Stimulated activated CD4-positive, alpha-beta T cell treated with anti-CD3 and anti-CD28 coated beads, TNF-alpha, amount 100 ng/mL, for 1 hour (primary cell): ENCODE measurements around the gene TNS3.
"Not testable (repeated sequence)": the region's sequence is repeated elsewhere in the genome, so short reads cannot be mapped to it uniquely, and the experiment has no call there.

Experiments used
- DNase-seq, 3 donors: peaks; one replicate each; pipeline ENCODE4 v3.0.0-alpha.2; 2020; ENCODE audit warnings: low read depth in 3 of 3, low spot score in 1 of 3

TNS3 gene

DNA sequence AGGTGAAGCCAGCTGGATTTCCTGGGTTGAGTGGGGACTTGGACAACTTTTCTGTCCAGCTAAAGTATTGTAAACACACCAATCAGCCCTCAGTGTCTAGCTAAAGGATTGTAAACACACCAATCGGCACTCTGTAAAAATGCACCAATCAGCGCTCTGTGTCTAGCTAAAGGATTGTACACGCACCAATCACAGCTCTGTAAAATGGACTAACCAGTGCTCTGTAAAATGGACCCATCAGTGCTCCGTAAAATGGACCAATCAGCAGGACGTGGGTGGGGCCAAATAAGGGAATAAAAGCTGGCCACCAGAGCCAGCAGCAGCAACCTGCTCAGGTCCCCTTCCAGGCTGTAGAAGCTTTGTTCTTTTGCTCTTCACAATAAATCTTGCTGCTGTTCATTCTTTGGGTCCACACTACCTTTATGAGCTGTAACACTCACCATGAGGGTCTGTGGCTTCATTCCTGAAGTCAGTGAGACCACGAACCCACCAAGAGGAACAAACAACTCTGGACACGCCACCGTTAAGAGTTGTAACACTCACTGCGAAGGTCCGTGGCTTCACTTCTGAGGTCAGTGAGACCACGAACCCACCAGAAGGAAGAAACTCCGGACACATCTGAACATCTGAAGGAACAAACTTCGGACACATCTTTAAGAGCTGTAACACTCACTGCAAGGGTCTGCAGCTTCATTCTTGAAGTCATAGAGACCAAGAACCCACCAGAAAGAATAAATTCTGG is 21.8 kb upstream of the TNS3 start:
- DNase-seq = not testable (repeated sequence)

DNA sequence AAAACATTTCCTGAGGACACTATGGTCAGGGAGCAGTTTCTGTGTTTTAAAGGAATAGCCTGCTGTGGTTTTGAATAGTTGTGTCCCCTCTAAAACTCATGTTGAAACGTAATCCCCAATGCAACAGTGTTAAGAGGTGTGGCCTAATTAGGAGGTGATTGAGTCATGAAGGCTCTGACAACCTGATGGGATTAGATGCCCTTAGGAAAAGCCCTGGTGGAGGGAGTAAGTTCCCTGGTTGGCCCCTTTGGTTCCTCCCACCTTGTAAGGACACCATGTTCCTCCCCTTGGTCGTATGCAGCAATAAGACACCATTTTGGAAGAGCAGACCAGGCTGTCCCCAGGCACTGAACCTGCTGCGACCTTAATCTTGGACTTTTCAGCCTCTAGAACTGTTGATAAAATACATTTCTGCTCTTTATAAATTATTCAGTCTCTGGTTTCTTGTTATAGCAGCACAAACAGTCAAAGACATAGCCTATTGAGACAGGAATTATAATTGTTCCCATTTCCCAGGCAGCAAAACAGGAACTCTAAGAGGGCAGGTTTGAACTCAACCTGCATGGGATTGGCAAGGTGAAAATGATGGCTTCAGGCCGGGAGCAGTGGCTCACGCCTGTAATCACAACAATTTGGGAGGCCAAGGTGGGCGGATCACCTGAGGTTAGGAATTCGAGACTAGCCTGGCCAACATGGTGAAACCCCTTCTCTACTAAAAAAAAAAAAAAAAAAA is 20.5 kb upstream of the TNS3 start:
- DNase-seq = no peak

DNA sequence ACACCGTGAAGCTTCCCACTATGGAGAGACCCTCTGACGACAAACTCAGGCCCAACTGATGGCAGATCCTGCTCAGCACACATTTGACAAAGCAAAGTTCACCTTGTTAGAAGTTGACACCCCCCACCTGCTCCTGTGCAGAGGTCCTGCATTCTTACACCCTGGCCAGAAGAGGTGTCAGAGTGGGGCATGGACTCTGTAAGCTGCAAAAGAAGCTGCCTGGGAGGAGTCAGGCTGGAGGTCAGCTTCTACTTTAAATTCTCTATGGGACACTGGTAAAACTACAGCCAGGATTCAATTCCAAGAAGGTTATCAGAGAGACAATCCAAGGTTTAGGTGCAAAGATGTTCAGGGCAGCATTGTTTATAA is 20.0 kb upstream of the TNS3 start:
- no peak for DNase-seq

DNA sequence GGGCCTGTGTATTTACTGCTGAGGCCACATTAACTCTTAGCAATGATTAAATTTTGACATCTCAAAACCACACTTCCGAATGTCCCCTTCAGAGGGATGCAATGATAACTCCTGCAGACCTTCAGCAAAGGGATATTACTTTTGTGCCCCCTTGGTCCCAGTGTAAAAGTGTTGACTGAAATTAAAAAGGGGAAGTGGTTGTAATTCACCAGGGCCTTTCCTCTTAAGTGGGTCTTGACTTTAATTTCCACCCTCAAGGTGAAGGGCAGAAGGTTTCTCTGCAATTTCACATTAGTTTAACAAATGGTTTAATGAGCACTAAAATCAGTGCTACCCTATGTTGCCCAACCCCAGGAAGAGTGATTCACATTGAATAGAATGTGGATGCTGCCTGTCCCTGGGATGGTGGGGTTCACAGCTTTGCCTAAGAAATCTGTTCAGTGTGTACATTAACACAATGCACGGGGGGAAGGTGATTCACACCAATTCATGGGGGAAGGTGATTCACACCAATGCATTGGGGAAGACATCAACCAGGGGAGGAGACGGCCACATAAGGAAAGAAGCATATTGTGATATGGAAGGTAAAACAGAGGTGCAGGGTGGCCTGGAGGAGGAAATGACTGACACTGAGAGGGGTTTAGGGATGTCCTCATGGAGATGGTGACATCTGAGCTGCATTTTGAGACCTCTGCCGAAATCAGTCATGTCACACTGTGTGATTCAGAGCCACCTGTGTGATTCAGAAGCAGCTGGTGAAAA is 19.4 kb upstream of the TNS3 start:
- DNase-seq = no peak

DNA sequence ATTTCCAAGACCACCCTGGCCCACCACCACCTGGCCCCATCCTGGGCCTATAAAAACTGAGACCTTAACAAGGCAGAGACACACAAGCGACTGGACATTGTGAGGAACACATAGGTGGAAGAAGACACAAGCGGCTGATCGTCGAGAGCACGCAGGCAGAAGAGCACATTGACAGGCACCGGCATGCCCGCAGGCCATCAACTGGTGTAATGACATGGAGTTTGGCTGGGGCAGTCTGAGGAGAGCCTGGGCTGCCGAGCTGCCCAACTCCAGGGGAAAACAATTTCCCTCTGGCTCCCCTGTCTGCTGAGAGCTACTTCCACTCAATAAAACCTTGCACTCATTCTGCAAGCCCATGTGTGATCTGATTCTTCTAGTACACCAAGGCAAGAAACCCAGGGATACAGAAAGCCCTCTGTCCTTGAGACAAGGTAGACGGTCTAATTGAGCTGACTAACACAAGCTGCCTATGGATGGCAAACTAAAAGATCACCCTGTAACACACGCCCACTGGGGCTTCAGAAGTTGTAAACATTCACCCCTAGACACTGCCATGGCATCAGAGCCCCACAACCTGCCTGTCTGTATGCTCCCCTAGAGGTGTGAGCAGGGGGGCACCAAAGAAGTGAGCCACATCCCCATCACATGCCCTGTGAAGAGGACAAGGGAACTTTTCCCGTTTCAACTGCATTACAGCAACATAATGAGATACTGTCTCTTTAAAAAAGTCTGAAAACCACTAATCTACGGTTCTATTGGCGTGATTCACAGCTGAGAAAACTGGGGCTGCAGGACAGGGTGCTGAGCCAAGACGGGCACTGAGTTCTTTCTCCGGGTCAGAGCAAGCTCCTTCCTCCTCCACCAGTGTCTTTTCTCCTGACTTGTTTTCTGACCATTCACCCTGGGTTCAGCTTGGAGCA is 18.5 kb upstream of the TNS3 start:
- no peak for DNase-seq

DNA sequence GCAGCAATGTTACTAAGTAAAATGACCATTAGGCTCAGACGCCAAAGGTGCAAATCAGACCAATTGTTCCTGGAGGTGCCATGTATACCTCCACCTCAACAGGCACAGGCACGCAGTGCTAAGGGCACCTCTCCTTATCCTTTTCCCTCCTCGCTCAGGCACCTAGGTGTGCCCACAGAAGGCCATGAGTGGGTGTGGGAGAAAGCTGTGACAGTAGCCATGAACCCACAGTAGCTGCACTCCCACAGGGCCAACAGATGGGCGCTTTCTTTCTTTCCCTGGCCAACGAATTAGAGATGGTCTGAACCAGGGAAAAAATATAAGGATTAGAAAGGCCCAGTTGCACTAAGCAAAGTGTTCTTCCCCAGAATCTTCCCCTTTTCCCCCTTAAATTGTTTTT is 15.5 kb upstream of the TNS3 start:
- no peak for DNase-seq

DNA sequence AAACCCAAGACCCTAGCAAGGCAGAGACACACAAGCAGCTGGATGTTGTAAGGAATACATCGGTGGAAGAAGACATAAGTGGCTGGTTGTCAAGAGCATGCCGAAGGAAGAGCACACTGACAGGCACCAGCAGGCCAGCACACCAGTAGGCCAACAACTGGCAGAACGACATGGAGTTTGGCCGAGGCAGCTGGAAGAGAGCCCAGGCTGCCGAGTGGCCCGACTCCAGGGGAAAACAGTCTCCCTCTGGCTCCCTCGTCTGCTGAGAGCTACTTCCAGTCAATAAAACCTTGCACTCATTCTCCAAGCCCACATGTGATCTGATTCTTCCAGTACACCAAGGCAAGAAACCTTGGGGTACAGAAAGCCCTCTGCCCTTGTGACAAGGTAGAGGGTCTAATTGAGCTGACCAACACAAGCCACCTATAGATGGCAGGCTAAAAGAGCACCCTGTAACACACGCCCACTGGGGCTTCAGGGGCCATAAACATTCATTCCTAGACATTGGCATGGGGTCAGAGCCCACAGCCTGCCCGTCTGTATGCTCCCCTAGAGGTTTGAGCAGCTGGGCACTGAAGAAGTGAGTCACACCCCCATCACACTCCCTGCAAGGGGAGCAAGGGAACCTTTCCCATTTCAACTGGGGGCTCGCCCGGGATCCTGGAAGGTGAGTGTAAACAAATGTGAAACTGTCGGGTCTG is 14.7 kb upstream of the TNS3 start:
- no peak for DNase-seq

DNA sequence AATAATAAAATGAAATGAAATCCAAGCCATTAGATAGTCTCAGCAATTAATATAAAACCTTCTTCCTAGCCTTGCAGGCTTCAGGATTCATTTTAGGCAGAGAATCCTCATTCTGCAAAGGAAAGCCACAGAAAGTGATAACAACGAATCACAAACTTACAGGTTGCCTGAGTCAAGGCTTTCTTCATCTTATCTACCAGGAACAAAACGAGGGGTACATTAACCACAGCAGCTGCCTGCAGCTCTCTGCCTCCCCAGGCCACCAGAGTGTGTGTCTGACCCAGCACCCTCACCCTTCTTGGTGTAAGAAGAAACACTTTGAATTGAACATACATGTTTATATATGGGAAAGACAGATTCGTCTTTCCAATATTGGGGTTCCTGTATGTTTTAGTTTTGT is 12.5 kb upstream of the TNS3 start:
- DNase-seq = no peak

DNA sequence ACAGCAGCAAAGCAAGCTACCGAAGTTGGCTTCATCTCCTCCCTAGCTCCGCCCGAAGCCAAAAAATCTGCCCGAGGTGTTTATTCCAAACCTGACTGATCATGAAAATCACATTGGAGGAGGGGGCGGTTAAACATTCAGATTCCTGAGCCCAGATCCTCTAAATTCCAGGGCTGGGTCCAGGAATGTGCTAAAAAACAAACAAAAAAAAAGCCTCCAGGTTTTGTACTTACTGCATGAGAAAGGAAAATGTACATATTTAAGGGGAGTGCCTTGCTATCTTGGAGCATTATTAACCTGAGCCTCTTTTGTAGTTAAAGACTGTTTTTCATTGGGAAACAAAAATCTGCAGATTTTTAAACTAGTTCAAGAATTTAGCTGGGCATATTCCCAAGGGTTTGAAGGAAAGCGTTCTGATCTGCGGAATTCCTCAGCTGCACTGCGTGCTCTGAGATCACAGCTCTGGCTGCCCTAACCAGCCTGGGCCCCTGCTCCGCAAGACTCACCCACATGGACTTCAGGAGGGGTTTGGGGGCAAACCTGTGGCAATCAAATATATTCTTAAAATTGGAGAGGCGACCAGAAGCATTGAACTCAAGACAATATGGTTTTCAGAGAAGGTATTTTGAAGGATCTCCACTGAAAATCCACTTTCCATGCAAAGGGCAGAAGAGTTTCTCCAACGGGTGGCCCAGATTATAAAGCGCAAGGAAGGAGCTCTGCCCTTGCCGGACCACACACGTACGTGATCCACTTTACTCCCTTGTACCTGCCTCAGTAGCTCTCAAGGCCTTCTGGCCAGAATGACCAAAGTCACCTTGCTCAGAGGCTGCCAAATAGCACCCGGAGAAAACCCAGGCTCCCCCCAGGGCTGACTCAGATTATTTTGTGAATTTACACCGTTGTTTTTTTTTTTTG is 10.0 kb upstream of the TNS3 start:
- DNase-seq = no peak

DNA sequence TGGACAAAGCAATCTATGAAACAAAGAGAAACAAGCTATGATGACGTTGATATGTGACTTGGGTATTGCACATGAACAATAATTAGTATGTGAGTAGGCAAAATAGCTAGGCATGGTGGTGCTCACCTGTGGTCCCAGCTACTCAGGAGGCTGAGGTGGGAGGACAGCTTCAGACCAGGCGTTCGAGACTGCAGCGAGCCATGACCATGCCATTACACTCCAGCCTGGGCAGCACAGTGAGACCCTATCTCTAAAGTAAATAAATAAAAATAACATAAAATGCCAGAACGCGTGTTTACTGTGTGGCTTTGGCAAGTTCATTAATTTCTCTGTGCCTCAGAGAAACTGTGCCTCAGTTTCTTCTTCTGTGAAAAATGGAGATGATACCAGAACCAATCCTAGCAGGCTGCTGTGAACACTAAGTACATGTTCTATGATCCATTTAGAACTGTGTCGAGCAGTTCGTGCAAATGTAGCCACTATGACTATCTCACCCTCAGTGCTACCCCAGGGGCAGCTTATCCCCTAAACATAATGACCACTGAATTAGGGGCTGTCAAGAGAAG is 9.3 kb upstream of the TNS3 start:
- DNase-seq = no peak

DNA sequence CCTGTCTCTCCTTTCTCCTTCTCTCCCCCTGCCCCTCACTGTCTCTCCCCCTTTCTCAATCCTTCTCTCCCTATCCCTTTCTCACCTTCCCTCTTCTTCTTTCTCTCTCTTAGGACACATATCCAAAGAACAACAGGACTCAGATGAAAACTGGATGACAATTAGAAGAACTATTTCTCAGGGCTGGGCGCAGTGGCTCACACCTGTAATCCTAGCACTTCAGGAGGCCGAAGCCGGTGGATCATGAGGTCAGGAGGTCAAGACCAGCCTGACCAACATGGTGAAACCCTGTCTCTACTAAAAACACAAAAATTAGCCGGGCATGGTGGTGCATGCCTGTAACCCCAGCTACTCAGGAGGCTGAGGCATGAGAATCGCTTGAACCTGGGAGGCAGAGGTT is 8.3 kb upstream of the TNS3 start:
- not testable (repeated sequence) for DNase-seq

DNA sequence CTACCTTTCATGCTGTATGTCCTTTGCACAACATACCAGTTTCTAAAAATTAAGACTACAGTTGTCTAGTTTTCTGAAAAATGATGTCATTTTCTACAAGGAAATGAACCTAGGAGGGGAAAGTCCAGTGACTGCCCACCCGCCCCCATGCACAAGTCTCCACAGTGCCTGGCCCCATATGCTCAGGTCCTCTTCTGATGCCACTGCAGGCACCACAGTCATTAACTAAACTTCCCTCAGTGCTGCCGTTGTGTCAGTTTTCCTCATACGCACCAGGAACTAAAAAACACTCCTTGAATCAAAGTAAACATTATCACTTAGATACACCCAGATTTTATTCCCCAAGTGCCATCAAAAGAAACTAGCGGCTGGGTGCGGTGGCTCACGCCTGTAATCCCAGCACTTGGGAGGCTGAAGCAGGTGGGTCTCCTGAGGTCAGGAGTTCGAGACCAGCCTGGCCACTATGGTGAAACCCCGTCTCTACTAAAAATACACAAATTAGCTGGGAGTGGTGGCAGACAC is 6.9 kb upstream of the TNS3 start:
- no peak for DNase-seq

DNA sequence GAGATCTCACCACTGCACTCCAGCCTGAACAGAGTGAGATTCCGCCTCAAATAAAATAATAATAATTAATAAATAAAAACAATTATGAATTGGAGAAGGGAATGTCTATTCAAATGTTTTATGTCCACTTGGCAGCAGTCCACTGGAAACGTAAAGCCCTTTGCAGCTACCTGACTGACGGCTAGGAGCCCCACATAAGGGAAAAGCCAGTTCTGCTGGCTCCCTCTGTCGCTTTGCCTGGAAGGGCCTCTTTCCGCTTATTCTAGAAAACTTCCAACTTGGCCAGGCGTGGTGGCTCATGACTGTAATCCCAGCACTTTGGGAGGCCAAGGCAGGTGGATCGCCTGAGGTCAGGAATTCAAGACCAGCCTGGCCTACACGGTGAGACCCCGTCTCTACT is 6.1 kb upstream of the TNS3 start:
- no peak for DNase-seq

DNA sequence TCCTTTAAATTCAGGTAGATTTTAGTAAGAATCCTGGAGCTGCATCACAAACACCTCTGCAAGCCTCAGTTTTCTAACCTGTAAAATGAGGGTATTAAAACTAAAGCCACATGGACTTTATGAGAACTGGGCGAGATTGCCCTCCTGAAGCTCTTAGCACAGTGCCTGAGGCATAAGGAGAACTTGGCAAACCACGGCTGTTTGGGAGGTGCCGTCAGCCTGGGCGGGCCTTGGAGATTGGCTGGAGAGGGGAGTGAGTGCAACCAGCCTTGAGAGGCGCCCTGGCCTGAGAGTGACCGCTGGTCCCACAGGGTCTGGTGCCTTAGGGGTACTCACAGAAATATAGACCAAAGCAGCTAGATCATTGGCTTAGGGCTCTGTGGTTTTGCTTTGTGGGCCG is 5.4 kb upstream of the TNS3 start:
- no peak for DNase-seq

DNA sequence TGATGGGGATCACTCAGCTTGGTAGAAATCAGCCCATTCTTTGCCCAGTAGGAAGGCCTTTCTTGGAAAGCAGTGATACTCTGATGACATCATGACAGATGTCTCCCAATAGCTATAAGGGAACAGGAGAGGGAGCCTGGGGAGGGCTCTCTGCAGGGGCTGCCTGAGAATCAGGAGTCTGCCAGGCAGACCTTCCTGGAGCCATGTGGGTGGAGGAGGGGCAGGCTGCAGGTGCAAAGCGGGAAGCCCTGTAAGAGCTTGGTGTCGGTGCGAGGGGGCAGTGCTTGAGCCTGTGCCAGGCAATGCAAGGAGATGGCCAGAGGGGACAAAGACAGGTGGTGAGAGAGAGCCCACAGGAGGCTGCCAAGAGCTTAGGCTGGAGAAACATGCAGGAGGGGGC is 5.0 kb upstream of the TNS3 start:
- DNase-seq = no peak

DNA sequence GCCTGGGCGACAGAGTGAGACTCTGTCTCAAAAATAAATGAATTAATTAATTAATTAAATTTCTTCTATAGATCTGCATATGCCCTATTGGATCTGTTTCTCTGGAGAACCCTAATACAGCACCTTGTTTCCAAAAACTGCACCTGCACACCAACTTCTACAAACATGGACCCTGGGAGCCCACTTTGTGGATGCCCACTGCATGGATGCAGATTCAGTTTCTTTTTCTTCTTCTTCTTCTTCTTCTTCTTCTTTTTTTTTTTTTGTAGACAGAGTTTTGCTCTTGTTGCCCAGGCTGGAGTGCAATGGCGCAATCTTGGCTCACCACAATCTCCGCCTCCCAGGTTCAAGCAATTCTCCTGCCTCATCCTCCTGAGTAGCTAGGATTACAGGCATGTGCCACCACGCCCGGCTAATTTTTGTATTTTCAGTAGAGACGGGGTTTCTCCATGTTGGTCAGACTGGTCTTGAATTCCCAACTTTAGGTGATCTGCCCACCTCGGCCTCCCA is 4.3 kb upstream of the TNS3 start:
- not testable (repeated sequence) for DNase-seq

DNA sequence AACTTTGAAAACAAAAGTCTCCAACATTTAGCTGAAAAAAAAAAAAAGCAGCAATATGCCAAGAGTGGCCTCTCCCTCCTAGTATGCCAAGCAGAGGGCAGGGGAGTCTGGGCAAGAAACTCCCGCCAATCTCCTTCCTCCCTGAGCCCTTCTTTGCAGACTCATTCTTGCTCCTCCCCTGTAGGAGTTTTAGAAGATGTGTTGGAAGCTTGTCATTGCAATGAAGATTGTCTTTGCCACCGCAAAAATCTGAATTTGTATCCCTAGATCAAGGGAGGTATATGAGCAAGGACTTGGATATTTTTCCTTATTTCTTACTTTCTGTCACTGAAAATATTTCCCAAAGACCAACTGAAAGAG is 2.6 kb upstream of the TNS3 start:
- DNase-seq = no peak

DNA sequence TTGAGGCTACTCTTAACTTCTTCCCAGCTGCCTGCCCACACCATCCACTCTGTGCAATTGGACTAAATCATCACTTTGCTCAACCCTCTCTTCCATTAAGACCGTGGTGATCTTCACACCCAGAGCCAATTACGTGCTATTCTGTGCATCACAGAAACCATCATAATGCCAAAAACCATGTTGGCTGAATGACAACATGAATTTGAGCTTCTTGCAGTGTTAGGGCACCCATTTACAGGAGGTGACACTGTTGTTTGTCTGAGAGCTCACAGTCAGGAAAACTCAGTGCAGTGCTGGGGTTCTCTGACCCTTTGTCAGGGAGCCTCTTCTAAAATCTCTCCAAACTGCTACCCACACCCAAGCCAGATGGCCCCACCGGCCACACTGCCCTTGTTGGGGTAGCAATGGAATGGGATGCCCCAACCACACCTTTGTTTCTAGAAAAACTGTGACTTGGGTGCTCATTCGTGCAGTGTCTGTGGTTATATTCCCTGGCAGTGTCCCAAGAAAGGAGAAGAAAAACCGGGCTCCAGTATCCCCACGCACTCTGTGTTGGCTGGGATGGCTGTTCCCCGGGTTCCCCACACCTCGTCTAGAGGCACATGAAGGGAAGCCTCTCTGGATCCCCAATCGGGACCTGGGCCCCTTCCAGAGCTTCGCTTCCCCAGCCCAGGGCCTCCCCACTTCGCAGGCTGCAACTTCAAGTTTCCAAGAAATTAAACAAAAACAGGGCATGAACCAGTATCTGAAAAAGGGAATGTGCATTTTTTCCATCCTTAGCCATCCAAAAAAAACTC is 2.0 kb upstream of the TNS3 start:
- DNase-seq = no peak
